CD14-positive monocyte (primary cell): ENCODE results near the gene PRAME. TPM values are rescaled to one million over a fixed set of nuclear protein-coding genes. Genes with fewer than 3 reads are reported as not detected.

Experiments
- DNase-seq, 3 donors: peaks; one replicate each; pipeline ENCODE4 v3.0.0-alpha.2; 2011 to 2022
- H2AFZ ChIP-seq: 2 replicates; pipeline ENCODE4 v1.6.0; 2012; ENCODE audit warnings: mild to moderate bottlenecking, low read depth, low read length, inconsistent platforms; ENCODE audit not compliant: insufficient read depth, poor library complexity, severe bottlenecking
- H3K27ac ChIP-seq, 2 donors: 1 replicate in 1 of 2; 2 replicates in 1 of 2; pipeline ENCODE4 v1.5.1; 2012 to 2013; ENCODE audit warnings: low read length in 2 of 2, control low read depth in 1 of 2, inconsistent platforms in 1 of 2, low read depth in 1 of 2, mild to moderate bottlenecking in 1 of 2
- H3K27me3 ChIP-seq, 2 donors: one replicate each; pipeline versions ENCODE4 v1.6.0 to v1.6.1; 2011 to 2013; ENCODE audit warnings: low read length in 2 of 2; ENCODE audit not compliant: control insufficient read depth in 2 of 2, insufficient read depth in 2 of 2
- H3K36me3 ChIP-seq, 2 donors: replicated peaks in 1 of 2; 1 replicate in 1 of 2; 2 replicates in 1 of 2; pipeline versions ENCODE4 v1.5.1 to v1.6.1; 2012 to 2013; ENCODE audit warnings: low read length in 2 of 2, control low read depth in 1 of 2, inconsistent platforms in 1 of 2, mild to moderate bottlenecking in 1 of 2; ENCODE audit not compliant: insufficient read depth in 2 of 2, control insufficient read depth in 1 of 2
- H3K4me1 ChIP-seq, 2 donors: 1 replicate in 1 of 2; 2 replicates in 1 of 2; pipeline versions ENCODE4 v1.5.1 to v1.6.1; 2012 to 2013; ENCODE audit warnings: low read length in 2 of 2, control low read depth in 1 of 2, inconsistent platforms in 1 of 2, mild to moderate bottlenecking in 1 of 2, moderate library complexity in 1 of 2; ENCODE audit not compliant: insufficient read depth in 2 of 2, control insufficient read depth in 1 of 2
- H3K4me2 ChIP-seq: replicated peaks from 2 replicates; pipeline ENCODE3; 2012; ENCODE audit warnings: low read length, moderate library complexity, mild to moderate bottlenecking; ENCODE audit not compliant: poor library complexity, severe bottlenecking; ENCODE audit errors: extremely low read depth
- H3K4me3 ChIP-seq, 3 experiments: fragments of 200-600 bp in 1 of 3; sonication (generic) in 1 of 3; replicated peaks in 1 of 3; 1 replicate in 2 of 3; 2 replicates in 1 of 3; pipeline ENCODE4 v1.5.1; 2011 to 2013; ENCODE audit warnings: low read length in 3 of 3, mild to moderate bottlenecking in 3 of 3, control low read depth in 2 of 3, low read depth in 2 of 3, inconsistent platforms in 1 of 3, moderate library complexity in 1 of 3
- H3K79me2 ChIP-seq: 2 replicates; pipeline ENCODE4 v1.6.0; 2012; ENCODE audit warnings: mild to moderate bottlenecking, control low read depth, inconsistent platforms, low read length, moderate library complexity; ENCODE audit not compliant: insufficient read depth
- H3K9ac ChIP-seq: 2 replicates; pipeline ENCODE4 v1.6.0; 2017; ENCODE audit warnings: low read length, mild to moderate bottlenecking; ENCODE audit not compliant: insufficient read depth, poor library complexity, severe bottlenecking
- H3K9me3 ChIP-seq, 2 donors: replicated peaks in 1 of 2; 1 replicate in 1 of 2; 2 replicates in 1 of 2; pipeline versions ENCODE4 v1.5.1 to v1.6.1; 2012 to 2013; ENCODE audit warnings: low read length in 2 of 2, control low read depth in 1 of 2; ENCODE audit not compliant: control insufficient read depth in 1 of 2, insufficient read depth in 1 of 2
- H4K20me1 ChIP-seq: 2 replicates; pipeline ENCODE4 v1.6.0; 2012; ENCODE audit warnings: mild to moderate bottlenecking, low read length, control low read depth, moderate library complexity; ENCODE audit not compliant: insufficient read depth
- H3K27ac Mint-ChIP-seq, 7 donors: one replicate each; pipeline ENCODE4 v1.8.0; 2020; ENCODE audit warnings: mild to moderate bottlenecking in 7 of 7, mixed read lengths in 7 of 7, moderate library complexity in 6 of 7, inconsistent platforms in 2 of 7
- H3K27me3 Mint-ChIP-seq, 3 donors: one replicate each; pipeline ENCODE4 v1.8.0; 2021 to 2022; ENCODE audit warnings: low read depth in 3 of 3, mild to moderate bottlenecking in 3 of 3, mixed read lengths in 3 of 3, moderate library complexity in 3 of 3, inconsistent platforms in 1 of 3
- H3K36me3 Mint-ChIP-seq, 2 donors: one replicate each; pipeline ENCODE4 v1.8.0; 2020; ENCODE audit warnings: mixed read lengths in 2 of 2, inconsistent platforms in 1 of 2, mild to moderate bottlenecking in 1 of 2
- H3K4me1 Mint-ChIP-seq: one replicate; pipeline ENCODE4 v1.8.0; 2020; ENCODE audit warnings: mild to moderate bottlenecking, mixed read lengths
- H3K4me3 Mint-ChIP-seq, 2 donors: one replicate each; pipeline ENCODE4 v1.8.0; 2020; ENCODE audit warnings: mild to moderate bottlenecking in 2 of 2, mixed read lengths in 2 of 2, moderate library complexity in 1 of 2
- H3K9me3 Mint-ChIP-seq, 7 donors: one replicate each; pipeline ENCODE4 v1.8.0; 2020 to 2022; ENCODE audit warnings: mixed read lengths in 7 of 7, mild to moderate bottlenecking in 6 of 7, moderate library complexity in 6 of 7, inconsistent platforms in 2 of 7
- WGBS: methylation state at CpG from one replicate; pipeline ENCODE4 v1.1.5; 2013; ENCODE audit warnings: missing lambda C conversion rate; ENCODE audit not compliant: insufficient coverage; 5-methylcytosine and 5-hydroxymethylcytosine counted together
- intact Hi-C, 2 donors: fragments of 100-400 bp; cut with micrococcal nuclease; formaldehyde crosslinking; loops; one replicate each; pipeline versions ENCODE4 v1.15.0 to v1.15.1; 2023
- polyA plus RNA-seq, 3 donors: library from polyadenylated mRNA; depleted of rRNA in 1 of 3; unstranded in 2 of 3; stranded (reverse) in 1 of 3; fragments of 300-500 nt in 2 of 3; fragments of >200 nt in 1 of 3; fragmentation: Illumina TruSeq in 2 of 3; gene quantifications; 1 replicate in 2 of 3; 2 replicates in 1 of 3; pipeline ENCODE4 v1.2.3, GENCODE V29; 2012 to 2021
- TF ChIP-seq, protein P1 (sequence below): fragments of 200-600 bp; IDR thresholded peaks from one replicate; pipeline ENCODE4 v1.8.0; 2022; ENCODE audit warnings: antibody characterized with exemption, mild to moderate bottlenecking

The PRAME gene
- polyA plus RNA-seq, 3 donors: not detected

- H3K4me1 ChIP-seq: peaks cover 5 to 16% of the 10 kb centered on the region in 2 donors
- H3K27ac ChIP-seq: no peak overlapping the region
- Mint-ChIP-seq H3K27ac (no peak overlapping the region), H3K36me3 (no peaks in the 10 kb centered on the region), H3K4me1 (peaks cover 14% of the 10 kb centered on the region), H3K4me3 (no peak overlapping the region), H3K9me3 (peaks cover 0 to 4% (median 0%) of the 10 kb centered on the region in 7 donors), H3K27me3 (no peaks in the 10 kb centered on the region)
- H4K20me1 ChIP-seq: no peaks in the 10 kb centered on the region
- H3K27me3 ChIP-seq: no peaks in the 10 kb centered on the region
- H3K9me3 ChIP-seq: no peaks in the 10 kb centered on the region
- H3K9ac ChIP-seq: no peak overlapping the region
- H2AFZ ChIP-seq: no peak overlapping the region
- TF ChIP-seq, protein P1, sequence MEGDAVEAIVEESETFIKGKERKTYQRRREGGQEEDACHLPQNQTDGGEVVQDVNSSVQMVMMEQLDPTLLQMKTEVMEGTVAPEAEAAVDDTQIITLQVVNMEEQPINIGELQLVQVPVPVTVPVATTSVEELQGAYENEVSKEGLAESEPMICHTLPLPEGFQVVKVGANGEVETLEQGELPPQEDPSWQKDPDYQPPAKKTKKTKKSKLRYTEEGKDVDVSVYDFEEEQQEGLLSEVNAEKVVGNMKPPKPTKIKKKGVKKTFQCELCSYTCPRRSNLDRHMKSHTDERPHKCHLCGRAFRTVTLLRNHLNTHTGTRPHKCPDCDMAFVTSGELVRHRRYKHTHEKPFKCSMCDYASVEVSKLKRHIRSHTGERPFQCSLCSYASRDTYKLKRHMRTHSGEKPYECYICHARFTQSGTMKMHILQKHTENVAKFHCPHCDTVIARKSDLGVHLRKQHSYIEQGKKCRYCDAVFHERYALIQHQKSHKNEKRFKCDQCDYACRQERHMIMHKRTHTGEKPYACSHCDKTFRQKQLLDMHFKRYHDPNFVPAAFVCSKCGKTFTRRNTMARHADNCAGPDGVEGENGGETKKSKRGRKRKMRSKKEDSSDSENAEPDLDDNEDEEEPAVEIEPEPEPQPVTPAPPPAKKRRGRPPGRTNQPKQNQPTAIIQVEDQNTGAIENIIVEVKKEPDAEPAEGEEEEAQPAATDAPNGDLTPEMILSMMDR: no peak
- no peaks in the 10 kb centered on the region for H3K36me3 ChIP-seq
- no peak overlapping the region for H3K4me2 ChIP-seq
- no peaks in the 10 kb centered on the region for H3K79me2 ChIP-seq
- WGBS: no CpG with 5 or more reads among the region's 1 CpG
- intact Hi-C loops: no loop called here
- DNase-seq: no peak
- no peak overlapping the region for H3K4me3 ChIP-seq
Observed at GRCh38 chr22:22553141-22553540, 5.9 kb downstream of the PRAME start.

- no peak overlapping the region for H3K4me2 ChIP-seq
- no peaks in the 10 kb centered on the region for H3K27me3 ChIP-seq
- H3K4me1 ChIP-seq: peaks cover 9 to 21% of the 10 kb centered on the region in 2 donors
- Mint-ChIP-seq H3K36me3 (no peaks in the 10 kb centered on the region), H3K27me3 (no peaks in the 10 kb centered on the region), H3K27ac (no peak overlapping the region), H3K9me3 (peaks cover 0 to 4% (median 0%) of the 10 kb centered on the region in 7 donors), H3K4me1 (peaks cover 19% of the 10 kb centered on the region), H3K4me3 (no peak overlapping the region)
- no peak overlapping the region for H3K9ac ChIP-seq
- TF ChIP-seq, protein P1: no peak
- 62% methylated on average over 2 of the region's 4 CpGs for WGBS
- no peak overlapping the region for H3K27ac ChIP-seq
- no peak for DNase-seq
- H3K9me3 ChIP-seq: no peaks in the 10 kb centered on the region
- no peak overlapping the region for H3K4me3 ChIP-seq
- H3K36me3 ChIP-seq: no peaks in the 10 kb centered on the region
- intact Hi-C loops: no loop called here
- no peaks in the 10 kb centered on the region for H4K20me1 ChIP-seq
- H2AFZ ChIP-seq: no peak overlapping the region
- H3K79me2 ChIP-seq: no peaks in the 10 kb centered on the region
Observed at GRCh38 chr22:22552630-22553029, 6.4 kb downstream of the PRAME start.
